Activated T-helper 1 cell treated with anti-CD3 and anti-CD28 coated beads, Interleukin-12 subunit alpha, Interleukin-12 subunit beta, Interleukin-2, Interleukin-4 antibody, amounts not matched to agents 30 ng/mL and 10 ng/mL and 1 ng/mL, durations not matched to agents 14 hours and 24 hours and 36 hours (primary cell): ENCODE measurements around the gene WDR45. TPM values are rescaled to one million over a fixed set of nuclear protein-coding genes. Genes with fewer than 3 reads are reported as not detected.

Experiments
- DNase-seq: peaks from one replicate; pipeline ENCODE4 v3.0.0; 2021; ENCODE audit warnings: low spot score
- H3K27ac Mint-ChIP-seq: one replicate; pipeline ENCODE4 v1.8.0; 2021; ENCODE audit warnings: mild to moderate bottlenecking, mixed read lengths
- H3K27me3 Mint-ChIP-seq: one replicate; pipeline ENCODE4 v1.8.0; 2022; ENCODE audit warnings: mild to moderate bottlenecking, moderate library complexity, mixed read lengths; ENCODE audit not compliant: insufficient read depth
- H3K36me3 Mint-ChIP-seq: one replicate; pipeline ENCODE4 v1.8.0; 2021; ENCODE audit warnings: low read depth, mixed read lengths
- H3K4me1 Mint-ChIP-seq: one replicate; pipeline ENCODE4 v1.8.0; 2021; ENCODE audit warnings: low read depth, mixed read lengths
- H3K4me3 Mint-ChIP-seq: one replicate; pipeline ENCODE4 v1.8.0; 2021; ENCODE audit warnings: mild to moderate bottlenecking, moderate library complexity, mixed read lengths
- H3K9me3 Mint-ChIP-seq: one replicate; pipeline ENCODE4 v1.8.0; 2021; ENCODE audit warnings: mixed read lengths
- intact Hi-C: fragments of 100-400 bp; cut with micrococcal nuclease; formaldehyde crosslinking; loops from one replicate; pipeline ENCODE4 v1.15.1; 2024
- total RNA-seq: library from RNA; stranded (reverse); gene quantifications from 2 replicates; pipeline ENCODE4 v1.2.3, GENCODE V29; 2022

Gene WDR45
- total RNA-seq, 1 donor from 2014 or later, result 53.0 TPM

GRCh38 chrX:49071877-49072711 lies 7.6 kb downstream of the WDR45 start:
- Mint-ChIP-seq H3K4me1 (peaks cover 6% of the 10 kb centered on the region), H3K27ac (no peak overlapping the region), H3K9me3 (no peaks in the 10 kb centered on the region), H3K4me3 (peak overlapping the region; percentile 84), H3K36me3 (peaks cover 25% of the 10 kb centered on the region), H3K27me3 (no peaks in the 10 kb centered on the region)
- intact Hi-C loops, result loop anchor here (5.0 kb wide), 1 partner anchor 595 kb away; the partner anchor contains the start of gene FTSJ1
- no peak for DNase-seq

DNA sequence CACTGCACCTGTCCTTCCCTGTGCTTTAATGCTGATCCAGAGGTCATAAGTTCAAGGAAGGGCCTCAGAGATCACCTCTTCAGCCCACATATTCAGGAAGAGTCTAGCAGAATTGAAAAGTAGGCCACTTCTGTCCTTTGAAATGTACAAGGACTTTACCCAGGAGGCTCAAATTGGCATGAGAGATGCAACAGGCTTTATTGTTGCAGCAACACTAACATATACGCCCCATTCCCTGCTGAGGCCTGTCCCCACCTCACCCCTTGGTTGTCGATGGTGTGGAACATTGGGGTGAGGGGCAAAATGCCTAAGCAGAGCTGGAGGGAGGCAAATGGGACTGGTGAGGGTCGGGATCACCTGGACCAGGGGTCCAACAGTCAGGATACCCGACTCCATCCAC lies 8.7 kb downstream of the WDR45 start:
- Mint-ChIP-seq H3K4me1 (peaks cover 6% of the 10 kb centered on the region), H3K4me3 (no peak overlapping the region), H3K36me3 (peaks cover 25% of the 10 kb centered on the region), H3K9me3 (no peaks in the 10 kb centered on the region), H3K27me3 (no peaks in the 10 kb centered on the region), H3K27ac (no peak overlapping the region)
- no peak for DNase-seq
- intact Hi-C loops, result loop anchor here (5.0 kb wide), 1 partner anchor 594 kb away; the partner anchor contains the start of gene FTSJ1

- Mint-ChIP-seq H3K4me3 (no peak overlapping the region), H3K27me3 (no peaks in the 10 kb centered on the region), H3K4me1 (peaks cover 6% of the 10 kb centered on the region), H3K27ac (no peak overlapping the region), H3K9me3 (no peaks in the 10 kb centered on the region), H3K36me3 (peaks cover 16% of the 10 kb centered on the region)
- no peak for DNase-seq
- intact Hi-C loops, result no loop called here
These were observed 10.6 kb downstream of the WDR45 start for GRCh38 chrX:49069038-49069437.

DNA sequence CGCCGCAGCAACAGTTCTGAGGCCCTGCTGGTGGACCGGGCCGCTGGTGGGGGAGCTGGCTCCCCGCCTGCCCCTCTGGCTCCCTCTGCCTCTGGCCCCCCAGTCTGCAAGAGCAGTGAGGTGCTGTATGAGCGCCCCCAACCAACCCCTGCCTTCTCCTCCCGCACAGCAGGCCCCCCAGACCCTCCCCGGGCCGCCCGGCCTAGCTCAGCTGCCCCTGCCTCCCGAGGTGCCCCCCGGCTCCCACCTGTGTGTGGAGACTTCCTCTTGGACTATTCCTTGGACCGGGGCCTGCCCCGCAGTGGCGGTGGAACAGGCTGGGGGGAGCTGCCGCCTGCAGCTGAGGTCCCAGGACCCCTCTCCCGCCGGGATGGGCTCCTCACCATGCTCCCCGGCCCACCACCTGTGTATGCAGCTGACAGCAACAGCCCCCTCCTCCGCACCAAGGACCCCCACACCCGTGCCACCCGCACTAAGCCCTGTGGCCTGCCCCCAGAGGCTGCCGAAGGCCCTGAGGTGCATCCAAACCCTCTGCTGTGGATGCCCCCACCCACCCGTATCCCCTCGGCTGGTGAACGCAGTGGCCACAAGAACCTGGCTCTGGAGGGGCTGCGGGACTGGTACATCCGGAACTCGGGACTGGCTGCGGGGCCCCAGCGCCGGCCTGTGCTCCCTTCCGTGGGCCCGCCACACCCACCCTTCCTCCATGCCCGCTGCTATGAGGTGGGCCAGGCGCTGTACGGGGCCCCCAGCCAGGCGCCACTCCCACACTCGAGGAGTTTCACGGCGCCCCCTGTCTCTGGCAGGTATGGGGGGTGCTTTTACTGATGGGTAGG lies 12.2 kb downstream of the WDR45 start:
- H3K27ac Mint-ChIP-seq, result no peak overlapping the region
- peaks cover 7% of the 10 kb centered on the region for H3K36me3 Mint-ChIP-seq
- no peak overlapping the region for H3K4me3 Mint-ChIP-seq
- no peak for DNase-seq
- no peaks in the 10 kb centered on the region for H3K9me3 Mint-ChIP-seq
- no peaks in the 10 kb centered on the region for H3K27me3 Mint-ChIP-seq
- intact Hi-C loops, result no loop called here
- no peaks in the 10 kb centered on the region for H3K4me1 Mint-ChIP-seq

DNA sequence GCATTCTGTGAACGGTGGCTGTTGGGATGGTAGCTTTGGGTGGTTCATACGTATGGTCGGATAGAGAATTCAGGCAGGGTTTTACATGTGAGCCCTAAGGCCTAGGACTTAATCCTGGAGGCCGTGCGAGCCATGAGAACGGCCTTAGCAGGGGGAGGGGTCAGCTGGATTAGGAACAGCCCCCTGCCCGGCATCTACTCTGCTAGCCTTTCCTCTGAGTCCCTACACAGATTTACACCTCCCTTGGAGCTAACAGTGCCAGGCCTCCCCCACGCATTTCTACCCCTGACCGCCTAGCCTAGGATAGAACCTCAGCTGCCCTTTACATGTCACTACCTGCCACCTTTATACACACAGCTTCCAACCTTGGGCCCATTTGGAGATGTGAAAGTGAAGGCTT lies 13.0 kb downstream of the WDR45 start:
- H3K36me3 Mint-ChIP-seq, result peaks cover 7% of the 10 kb centered on the region
- no peaks in the 10 kb centered on the region for H3K4me1 Mint-ChIP-seq
- DNase-seq, result no peak
- intact Hi-C loops, result no loop called here
- no peaks in the 10 kb centered on the region for H3K27me3 Mint-ChIP-seq
- H3K27ac Mint-ChIP-seq, result no peak overlapping the region
- no peak overlapping the region for H3K4me3 Mint-ChIP-seq
- H3K9me3 Mint-ChIP-seq, result no peaks in the 10 kb centered on the region

DNA sequence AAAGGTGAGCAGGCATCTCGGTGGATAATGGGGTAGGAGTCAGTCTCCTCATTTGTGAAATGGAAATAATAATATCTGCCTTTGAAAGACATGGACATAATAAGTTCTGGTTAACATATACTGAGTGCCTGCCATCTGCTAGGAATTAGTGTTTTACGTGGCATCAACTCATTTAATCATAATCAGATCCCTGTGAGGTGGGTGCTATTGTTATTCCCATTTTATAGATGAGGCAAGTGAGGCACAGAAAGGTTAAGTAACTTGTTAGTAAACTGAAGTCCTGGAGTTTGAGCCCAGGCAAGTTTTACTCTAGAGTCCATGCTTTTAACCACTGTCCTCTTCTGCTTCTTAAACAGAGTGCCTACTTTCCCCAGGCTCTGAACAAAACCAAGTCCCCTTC lies 13.4 kb downstream of the WDR45 start:
- H3K9me3 Mint-ChIP-seq, result no peaks in the 10 kb centered on the region
- no peak overlapping the region for H3K27ac Mint-ChIP-seq
- H3K27me3 Mint-ChIP-seq, result no peaks in the 10 kb centered on the region
- peaks cover 8% of the 10 kb centered on the region for H3K36me3 Mint-ChIP-seq
- H3K4me3 Mint-ChIP-seq, result no peak overlapping the region
- intact Hi-C loops, result no loop called here
- H3K4me1 Mint-ChIP-seq, result no peaks in the 10 kb centered on the region
- DNase-seq, result no peak

DNA sequence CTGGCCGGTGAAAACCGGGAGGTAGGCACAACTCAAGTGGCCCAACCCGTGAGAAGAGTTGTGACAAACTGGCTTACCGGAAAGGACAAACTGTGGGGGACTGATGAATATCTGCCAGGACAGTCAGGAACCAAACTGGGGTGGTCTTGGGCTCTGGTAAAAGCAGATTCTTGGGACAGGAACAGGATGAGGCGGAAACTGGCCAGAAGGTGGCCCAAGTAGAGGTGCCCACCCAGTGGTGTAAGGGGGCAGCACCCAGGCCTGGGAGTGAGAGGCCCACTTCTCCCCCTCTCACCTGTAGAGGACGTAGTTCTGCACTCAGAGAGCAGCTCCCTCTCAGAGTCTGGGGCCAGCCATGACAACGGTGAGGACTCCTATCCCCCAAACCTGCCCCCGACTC lies 15.0 kb downstream of the WDR45 start:
- Mint-ChIP-seq H3K36me3 (peaks cover 4% of the 10 kb centered on the region), H3K4me1 (no peaks in the 10 kb centered on the region), H3K9me3 (no peaks in the 10 kb centered on the region), H3K27ac (no peak overlapping the region), H3K27me3 (no peaks in the 10 kb centered on the region), H3K4me3 (no peak overlapping the region)
- no peak for DNase-seq
- intact Hi-C loops, result no loop called here

GRCh38 chrX:49064303-49064702 lies 15.4 kb downstream of the WDR45 start:
- Mint-ChIP-seq H3K27me3 (no peaks in the 10 kb centered on the region), H3K9me3 (no peaks in the 10 kb centered on the region), H3K27ac (no peak overlapping the region), H3K4me1 (no peaks in the 10 kb centered on the region), H3K36me3 (peaks cover 3% of the 10 kb centered on the region), H3K4me3 (no peak overlapping the region)
- intact Hi-C loops, result no loop called here
- DNase-seq, result no peak

DNA sequence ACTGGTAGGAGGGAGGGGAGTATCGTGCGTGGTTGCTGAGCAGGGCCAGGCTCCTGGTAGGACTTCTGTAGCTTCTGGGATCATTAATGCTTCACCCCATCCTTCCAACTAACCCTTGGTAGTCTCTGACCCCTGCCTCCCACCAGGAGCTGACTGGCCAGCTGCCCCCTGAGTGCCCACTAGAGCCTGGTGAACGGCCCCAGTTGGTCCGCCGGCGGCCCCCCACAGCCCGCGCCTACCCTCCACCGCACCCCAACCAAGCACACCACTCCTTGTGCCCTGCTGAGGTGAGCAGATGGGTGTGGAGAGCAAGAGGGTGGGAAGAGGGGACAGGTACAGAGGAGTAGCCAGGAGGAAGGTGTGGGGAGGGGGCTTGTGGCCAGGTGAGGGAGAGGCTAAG lies 16.0 kb downstream of the WDR45 start:
- H3K27me3 Mint-ChIP-seq, result no peaks in the 10 kb centered on the region
- H3K4me1 Mint-ChIP-seq, result no peaks in the 10 kb centered on the region
- no peak overlapping the region for H3K4me3 Mint-ChIP-seq
- intact Hi-C loops, result no loop called here
- H3K36me3 Mint-ChIP-seq, result peaks cover 3% of the 10 kb centered on the region
- H3K9me3 Mint-ChIP-seq, result no peaks in the 10 kb centered on the region
- DNase-seq, result no peak
- no peak overlapping the region for H3K27ac Mint-ChIP-seq

GRCh38 chrX:49061916-49062315 lies 17.8 kb downstream of the WDR45 start:
- no peaks in the 10 kb centered on the region for H3K9me3 Mint-ChIP-seq
- no peak for DNase-seq
- intact Hi-C loops, result no loop called here
- H3K4me3 Mint-ChIP-seq, result no peak overlapping the region
- no peaks in the 10 kb centered on the region for H3K4me1 Mint-ChIP-seq
- H3K36me3 Mint-ChIP-seq, result peaks cover 3% of the 10 kb centered on the region
- H3K27ac Mint-ChIP-seq, result no peak overlapping the region
- no peaks in the 10 kb centered on the region for H3K27me3 Mint-ChIP-seq

GRCh38 chrX:49061490-49061889 lies 18.2 kb downstream of the WDR45 start:
- no peak overlapping the region for H3K4me3 Mint-ChIP-seq
- no peaks in the 10 kb centered on the region for H3K27me3 Mint-ChIP-seq
- intact Hi-C loops, result no loop called here
- no peaks in the 10 kb centered on the region for H3K4me1 Mint-ChIP-seq
- H3K9me3 Mint-ChIP-seq, result no peaks in the 10 kb centered on the region
- no peak overlapping the region for H3K27ac Mint-ChIP-seq
- peaks cover 3% of the 10 kb centered on the region for H3K36me3 Mint-ChIP-seq
- DNase-seq, result no peak

- Mint-ChIP-seq H3K4me3 (no peak overlapping the region), H3K27ac (no peak overlapping the region), H3K4me1 (peaks cover 2% of the 10 kb centered on the region), H3K9me3 (no peaks in the 10 kb centered on the region), H3K36me3 (peaks cover 3% of the 10 kb centered on the region), H3K27me3 (no peaks in the 10 kb centered on the region)
- intact Hi-C loops, result no loop called here
- DNase-seq, result no peak
These were observed 18.8 kb downstream of the WDR45 start for GRCh38 chrX:49060914-49061313.

GRCh38 chrX:49059681-49060085 lies 20.0 kb downstream of the WDR45 start:
- Mint-ChIP-seq H3K4me1 (peaks cover 11% of the 10 kb centered on the region), H3K27me3 (no peaks in the 10 kb centered on the region), H3K36me3 (peaks cover 3% of the 10 kb centered on the region), H3K4me3 (no peak overlapping the region), H3K9me3 (no peaks in the 10 kb centered on the region), H3K27ac (no peak overlapping the region)
- no peak for DNase-seq
- intact Hi-C loops, result no loop called here
